Measurements from ENCODE around the gene MPZL2. TPM values are rescaled to one million over a fixed set of nuclear protein-coding genes. Genes with fewer than 3 reads are reported as not detected.
A peak's percentile ranks its signal among the peaks of the same experiment; 100 is the strongest.

MPZL2 gene
- total and polyA plus RNA-seq, 8 donors: 52.0 to 117 (median 72.6) TPM

- Histone ChIP-seq H3K36me3 (no peaks in the 10 kb centered on the region), H3K27ac (peak overlapping the region; percentile 19 to 50), H3K9me3 (no peaks in the 10 kb centered on the region), H3K4me3 (no peak overlapping the region), H3K27me3 (no peaks in the 10 kb centered on the region), H3K4me1 (peaks cover 10 to 24% of the 10 kb centered on the region in 2 donors)
- intact Hi-C loops (cut with DNase I): no loop called here
- DNase-seq (no peak), ATAC-seq (peak; percentile 63)
- TF ChIP-seq CTCF (IDR thresholded peaks at IDR 0.05): no peak
Measured at GRCh38 chr11:118277312-118277711, 13.2 kb upstream of the MPZL2 start.

- Histone ChIP-seq H3K9me3 (no peaks in the 10 kb centered on the region), H3K4me1 (peaks cover 10 to 24% of the 10 kb centered on the region in 2 donors), H3K4me3 (no peak overlapping the region), H3K27ac (no peak overlapping the region), H3K27me3 (no peaks in the 10 kb centered on the region), H3K36me3 (no peaks in the 10 kb centered on the region)
- TF ChIP-seq CTCF (IDR thresholded peaks at IDR 0.05): no peak
- intact Hi-C loops (cut with DNase I): no loop called here
- DNase-seq: peak in 1 of 4 donors; percentile 24
- peak; percentile 12 for ATAC-seq
Measured at GRCh38 chr11:118276422-118276821, 12.3 kb upstream of the MPZL2 start.

GRCh38 chr11:118275176-118275575, 11.1 kb upstream of the MPZL2 start:
- TF ChIP-seq CTCF (IDR thresholded peaks at IDR 0.05): no peak
- Histone ChIP-seq H3K4me1 (peaks cover 10 to 24% of the 10 kb centered on the region in 2 donors), H3K27me3 (no peaks in the 10 kb centered on the region), H3K27ac (peak overlapping the region; percentile 57 to 70), H3K9me3 (no peaks in the 10 kb centered on the region), H3K4me3 (no peak overlapping the region), H3K36me3 (no peaks in the 10 kb centered on the region)
- ATAC-seq (peak; percentile 47), DNase-seq (no peak)
- intact Hi-C loops (cut with DNase I): no loop called here

- Histone ChIP-seq H3K27me3 (no peaks in the 10 kb centered on the region), H3K9me3 (no peaks in the 10 kb centered on the region), H3K4me1 (peaks cover 10 to 24% of the 10 kb centered on the region in 2 donors), H3K36me3 (no peaks in the 10 kb centered on the region), H3K4me3 (no peak overlapping the region), H3K27ac (peak overlapping the region; percentile 57 to 70)
- intact Hi-C loops (cut with DNase I): no loop called here
- DNase-seq (peak in 1 of 4 donors; percentile 44), ATAC-seq (peak; percentile 81)
- TF ChIP-seq CTCF (IDR thresholded peaks at IDR 0.05): no peak
Measured at GRCh38 chr11:118274186-118274585, 10.1 kb upstream of the MPZL2 start.

GRCh38 chr11:118272001-118272400, 7.9 kb upstream of the MPZL2 start:
- intact Hi-C loops (cut with DNase I): no loop called here
- no peak overlapping the region for H3K27ac ChIP-seq
- H3K9me3 ChIP-seq: no peaks in the 10 kb centered on the region
- no peak for ATAC-seq
- no peaks in the 10 kb centered on the region for H3K36me3 ChIP-seq
- peaks cover 10 to 14% of the 10 kb centered on the region in 2 donors for H3K4me1 ChIP-seq
- TF ChIP-seq CTCF (IDR thresholded peaks at IDR 0.05): no peak
- no peak overlapping the region for H3K4me3 ChIP-seq
- no peak for DNase-seq
- no peaks in the 10 kb centered on the region for H3K27me3 ChIP-seq

Measured in left lung (tissue), 10 donors.